Mammary epithelial cell (primary cell): ENCODE measurements around the gene ANKRD33B.

Source experiments
- CTCF ChIP-seq, 2 donors: IDR thresholded peaks in 1 of 2; conservative IDR thresholded peaks in 1 of 2; 2 replicates each; pipeline ENCODE4 v1.5.1; 2011 to 2012; ENCODE audit warnings: inconsistent platforms in 2 of 2, low read length in 2 of 2, mild to moderate bottlenecking in 2 of 2, control low read depth in 1 of 2, low read depth in 1 of 2; ENCODE audit not compliant: insufficient read depth in 1 of 2; ENCODE audit errors: extremely low read depth in 1 of 2
- EZH2 ChIP-seq: IDR thresholded peaks from 2 replicates; pipeline ENCODE4 v1.6.1; 2012; ENCODE audit warnings: low read length, inconsistent platforms, borderline replicate concordance

- TF ChIP-seq EZH2 = no peak
- TF ChIP-seq CTCF (conservative IDR thresholded peaks at IDR 0.05 in 1 of 2, IDR thresholded peaks at IDR 0.05 in 1 of 2; ENCODE audit: extremely low read depth in 1 of 2, insufficient read depth in 1 of 2, low read depth in 1 of 2, low read length in 2 of 2) = no peak
Observed at GRCh38 chr5:10596886-10597451, 33.1 kb downstream of the ANKRD33B start.
